NCI-H2196 (cell line): Measurements from ENCODE around the gene TMEM179B.
A peak's percentile ranks its signal among the peaks of the same experiment; 100 is the strongest.
"Not testable (repeated sequence)": the region's sequence is repeated elsewhere in the genome, so short reads cannot be mapped to it uniquely, and the experiment has no call there.

Source experiments
- DNase-seq: peaks from one replicate; lab custom pipeline; 2025; ENCODE audit not compliant: unreplicated experiment; lab: John Stamatoyannopoulos, UW

TMEM179B gene

GRCh38 chr11:62788991-62789390 lies 1.8 kb downstream of the TMEM179B start:
- DNase-seq, result no peak

GRCh38 chr11:62789576-62789975 lies 2.4 kb downstream of the TMEM179B start:
- DNase-seq, result no peak

- DNase-seq, result peak; percentile 88
Observed at GRCh38 chr11:62791501-62792201, 4.4 kb downstream of the TMEM179B start, which contains the start of gene TMEM223. Gene TMEM223 (minus strand): TSS chr11:62792006. CDS start chr11:62791994, 12 bp downstream.

- DNase-seq, result no peak
Observed at GRCh38 chr11:62792202-62792575, 5.0 kb downstream of the TMEM179B start.

- DNase-seq, result no peak
Observed at GRCh38 chr11:62794201-62794775, 7.1 kb downstream of the TMEM179B start.

- no peak for DNase-seq
Observed at GRCh38 chr11:62796281-62796680, 9.1 kb downstream of the TMEM179B start.

- DNase-seq, result no peak
Observed at GRCh38 chr11:62799486-62799885, 12.3 kb downstream of the TMEM179B start.

GRCh38 chr11:62801071-62801470 lies 13.9 kb downstream of the TMEM179B start:
- no peak for DNase-seq

GRCh38 chr11:62804310-62805075 lies 17.3 kb downstream of the TMEM179B start:
- DNase-seq, result no peak

GRCh38 chr11:62805076-62805892 lies 18.1 kb downstream of the TMEM179B start, which contains the start of gene NXF1:
Gene NXF1 (minus strand): TSS chr11:62805440. CDS start chr11:62805356, 84 bp downstream.
- DNase-seq, result peak; percentile 97

- no peak for DNase-seq
Observed at GRCh38 chr11:62805961-62806441, 18.8 kb downstream of the TMEM179B start.

- DNase-seq, result no peak
Observed at GRCh38 chr11:62806611-62807121, 19.5 kb downstream of the TMEM179B start.

- DNase-seq, result no peak
Observed at GRCh38 chr11:62810748-62811147, 23.5 kb downstream of the TMEM179B start.

- DNase-seq, result no peak
Observed at GRCh38 chr11:62811659-62812058, 24.5 kb downstream of the TMEM179B start.

- no peak for DNase-seq
Observed at GRCh38 chr11:62816557-62816956, 29.4 kb downstream of the TMEM179B start.

- no peak for DNase-seq
Observed at GRCh38 chr11:62817129-62817528, 29.9 kb downstream of the TMEM179B start.

- no peak for DNase-seq
Observed at GRCh38 chr11:62823677-62824076, 36.5 kb downstream of the TMEM179B start.

- DNase-seq, result not testable (repeated sequence)
Observed at GRCh38 chr11:62828130-62828529, 40.9 kb downstream of the TMEM179B start.

GRCh38 chr11:62830904-62831519 lies 43.8 kb downstream of the TMEM179B start:
- DNase-seq, result no peak
